Endothelial cell of umbilical vein (primary cell): Measurements from ENCODE around the gene GNAZ. TPM values are rescaled to one million over a fixed set of nuclear protein-coding genes. Genes with fewer than 3 reads are reported as not detected.

Source experiments
- BruUV-seq: library from RNA; stranded (reverse); fragments of 400-500 nt; replicated peaks from 2 replicates; lab custom pipeline; 2021; lab: Mats Ljungman, UMichigan
- CTCF ChIA-PET: fragments of 300-600, 350-600 bp; sonication (Branson Sonifier 250); formaldehyde crosslinking; loops from one replicate; lab custom pipeline; 2021; ENCODE audit warnings: antibody characterized with exemption, inconsistent platforms; lab: Charles Lee
- POLR2A ChIA-PET: fragments of 300-600, 350-600 bp; sonication (Branson Sonifier 250); formaldehyde crosslinking; loops from one replicate; lab custom pipeline; 2021; ENCODE audit warnings: antibody characterized with exemption, inconsistent platforms; lab: Charles Lee
- DNase-seq: peaks from one replicate; pipeline ENCODE4 v3.0.0-alpha.2; 2011; ENCODE audit warnings: low read depth, low spot score
- FAIRE-seq: peaks from 2 replicates; lab custom pipeline; 2011; peaks lifted over from hg19 to GRCh38; lab: Jason Lieb, UNC
- H2AFZ ChIP-seq: 2 replicates; pipeline ENCODE4 v1.6.0; 2012; ENCODE audit warnings: low read depth, low read length, control low read depth, inconsistent platforms
- H3K27ac ChIP-seq: 2 replicates; pipeline ENCODE4 v1.5.1; 2011; ENCODE audit warnings: low read depth, mild to moderate bottlenecking, control low read depth, low read length, moderate library complexity; ENCODE audit not compliant: insufficient read depth
- H3K27me3 ChIP-seq, 2 experiments: 2 replicates each; pipeline versions ENCODE4 v1.6.0 to v1.6.1; 2011; ENCODE audit warnings: low read length in 2 of 2, mixed read lengths in 1 of 2; ENCODE audit not compliant: control insufficient read depth in 2 of 2, insufficient read depth in 2 of 2
- H3K36me3 ChIP-seq, 2 experiments: 2 replicates in 1 of 2; 3 replicates in 1 of 2; pipeline ENCODE4 v1.5.1; 2011; ENCODE audit warnings: low read length in 2 of 2, mild to moderate bottlenecking in 1 of 2, moderate library complexity in 1 of 2; ENCODE audit not compliant: control insufficient read depth in 2 of 2, insufficient read depth in 2 of 2; ENCODE audit errors: extremely low read depth in 1 of 2
- H3K4me1 ChIP-seq: 3 replicates; pipeline ENCODE4 v1.5.1; 2011; ENCODE audit warnings: mild to moderate bottlenecking, low read length; ENCODE audit not compliant: control insufficient read depth, insufficient read depth; ENCODE audit errors: extremely low read depth
- H3K4me2 ChIP-seq: 2 replicates; pipeline ENCODE4 v1.6.1; 2011; ENCODE audit warnings: low read length, control low read depth, mixed read lengths; ENCODE audit not compliant: insufficient read depth
- H3K4me3 ChIP-seq, 3 experiments: fragments of 200-600 bp in 1 of 3; sonication (generic), shearing (Covaris generic) in 1 of 3; replicated peaks in 1 of 3; 2 replicates each; pipeline ENCODE4 v1.5.1; 2011 to 2016; ENCODE audit warnings: control low read depth in 3 of 3, low read length in 3 of 3, mild to moderate bottlenecking in 2 of 3, inconsistent platforms in 1 of 3, low read depth in 1 of 3, moderate library complexity in 1 of 3; ENCODE audit not compliant: insufficient read depth in 1 of 3
- H3K79me2 ChIP-seq: 2 replicates; pipeline ENCODE4 v1.6.0; 2012; ENCODE audit warnings: low read length, inconsistent platforms; ENCODE audit not compliant: control insufficient read depth, insufficient read depth
- H3K9ac ChIP-seq: replicated peaks from 2 replicates; pipeline ENCODE3; 2011; ENCODE audit warnings: low read length, control low read depth; ENCODE audit not compliant: insufficient read depth; ENCODE audit errors: extremely low read depth
- H3K9me1 ChIP-seq: replicated peaks from 3 replicates; pipeline ENCODE4 v1.6.0; 2011; ENCODE audit warnings: mild to moderate bottlenecking, low read length; ENCODE audit not compliant: control insufficient read depth, insufficient read depth; ENCODE audit errors: extremely low read depth
- H3K9me3 ChIP-seq: replicated peaks from 2 replicates; pipeline ENCODE4 v1.5.1; 2012; ENCODE audit warnings: low read length, inconsistent platforms; ENCODE audit not compliant: control insufficient read depth, insufficient read depth
- H4K20me1 ChIP-seq: replicated peaks from 2 replicates; pipeline ENCODE3; 2011; ENCODE audit warnings: mild to moderate bottlenecking, low read length; ENCODE audit not compliant: control insufficient read depth, insufficient read depth; ENCODE audit errors: extremely low read depth
- EZH2 ChIP-seq: IDR thresholded peaks from 2 replicates; pipeline ENCODE4 v1.6.1; 2012; ENCODE audit warnings: borderline replicate concordance, low read depth, mild to moderate bottlenecking, moderate library complexity, low read length, inconsistent platforms; ENCODE audit not compliant: severe bottlenecking
- FOS ChIP-seq: IDR thresholded peaks from 2 replicates; pipeline ENCODE4 v1.6.1; 2011; ENCODE audit warnings: mild to moderate bottlenecking, low read length, moderate library complexity, borderline replicate concordance; ENCODE audit not compliant: insufficient read depth
- GATA2 ChIP-seq: IDR thresholded peaks from 2 replicates; pipeline ENCODE4 v1.7.0; 2011; ENCODE audit warnings: low read depth, mild to moderate bottlenecking, moderate library complexity, mixed read lengths, low read length; ENCODE audit not compliant: insufficient read length, insufficient read depth
- JUN ChIP-seq: IDR thresholded peaks from 2 replicates; pipeline ENCODE4 v1.6.1; 2011; ENCODE audit warnings: borderline replicate concordance, low read depth; ENCODE audit not compliant: insufficient read length, insufficient read depth
- MYC ChIP-seq: IDR thresholded peaks from one replicate; pipeline ENCODE4 v1.6.1; 2011; ENCODE audit warnings: mild to moderate bottlenecking, low read depth, low read length
- POLR2A ChIP-seq: IDR thresholded peaks from 2 replicates; pipeline ENCODE4 v1.6.1; 2012; ENCODE audit warnings: low read depth, mild to moderate bottlenecking, control low read depth, low read length
- POLR2AphosphoS5 ChIP-seq: IDR thresholded peaks from 2 replicates; pipeline ENCODE4 v1.6.1; 2012; ENCODE audit warnings: low read depth, mild to moderate bottlenecking, control low read depth, low read length, moderate library complexity; ENCODE audit not compliant: insufficient read depth
- dilution Hi-C: fragments of 300-500 bp; cut with MboI; formaldehyde crosslinking; loops from one replicate; pipeline ENCODE4 v1.15.0; 2019; ENCODE audit warnings: low sequenced_read_pairs; ENCODE audit not compliant: extremely low pct_ligation_motif_present
- intact Hi-C: fragments of 100-400 bp; cut with micrococcal nuclease; formaldehyde crosslinking; loops from one replicate; pipeline ENCODE4 v1.10.0; 2022
- polyA plus RNA-seq, 4 experiments: library from polyadenylated mRNA; depleted of rRNA in 3 of 4; stranded (reverse) in 3 of 4; unstranded in 1 of 4; fragments of >200 nt; gene quantifications; 2 replicates each; pipeline versions ENCODE4 v1.2.1 to v1.2.3, GENCODE V29; 2011 to 2012; ENCODE audit warnings: missing spikeins in 1 of 4
- total RNA-seq: library from RNA; stranded (reverse); gene quantifications from 2 replicates; pipeline ENCODE4 v1.2.3, GENCODE V29; 2021
- TF ChIP-seq, protein P1 (sequence below), 2 donors: IDR thresholded peaks; 1 replicate in 1 of 2; 2 replicates in 1 of 2; pipeline ENCODE4 v1.5.1; 2011; ENCODE audit warnings: low read length in 2 of 2, mild to moderate bottlenecking in 2 of 2, moderate library complexity in 2 of 2, control low read depth in 1 of 2, inconsistent platforms in 1 of 2, low read depth in 1 of 2; ENCODE audit not compliant: insufficient read depth in 1 of 2; ENCODE audit errors: extremely low read depth in 1 of 2
- TF ChIP-seq, protein P2 (sequence below): IDR thresholded peaks from 2 replicates; pipeline ENCODE4 v1.6.1; 2011; ENCODE audit not compliant: insufficient read depth, insufficient read length

GNAZ gene
- total and polyA plus RNA-seq, 2 donors (not counting 3 experiments of a cell fraction or from before 2014, with no cell fraction given) = 0.44 to 0.86 TPM

DNA sequence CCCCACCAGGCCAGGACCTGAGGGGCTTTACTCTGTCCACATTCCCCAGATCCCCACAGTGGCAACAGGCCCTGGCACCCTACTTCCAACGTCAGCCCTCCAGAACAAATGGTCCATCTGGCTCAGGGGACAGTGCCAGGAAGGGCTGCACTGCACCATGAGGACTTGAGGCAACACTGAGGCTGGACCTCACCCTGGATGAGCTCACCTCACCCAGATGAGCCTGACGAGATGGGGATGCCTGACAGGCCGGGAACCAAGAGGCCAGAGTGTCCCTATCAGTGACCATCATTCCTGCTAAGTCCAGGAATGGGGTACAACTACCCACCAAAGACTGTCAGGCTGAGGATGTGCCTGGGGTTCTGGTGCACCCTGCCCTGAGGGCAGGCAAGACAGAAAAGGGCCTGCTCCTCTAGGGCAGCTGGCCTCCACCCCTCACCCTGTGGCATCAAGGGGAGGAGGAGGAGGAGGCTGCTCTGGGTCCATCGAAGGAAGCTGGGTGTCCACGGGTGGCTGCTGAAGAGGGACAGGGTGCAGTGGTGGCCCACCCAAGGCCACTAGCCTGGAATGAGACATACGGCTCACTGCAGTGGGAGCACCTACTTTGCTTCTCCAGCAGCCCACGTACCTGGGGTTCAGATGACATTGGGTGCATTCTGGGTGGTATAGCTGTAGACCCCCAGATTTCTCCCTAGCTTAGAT lies 56.9 kb downstream of the GNAZ start:
- intact Hi-C loops = no loop called here
- H3K4me3 ChIP-seq = no peak overlapping the region
- H3K9me3 ChIP-seq = no peaks in the 10 kb centered on the region
- ChIA-PET CTCF (interaction anchor here (1.0 to 15.6 kb wide), 6 partner anchors 10 to 373 kb away, joined by 3 to 401 read pairs (median 4); no protein-coding TSS in a partner anchor), POLR2A (no interaction called here)
- peaks cover 0 to 4% of the 10 kb centered on the region in 2 experiments for H3K27me3 ChIP-seq
- no peak overlapping the region for H3K9ac ChIP-seq
- no peaks in the 10 kb centered on the region for H3K9me1 ChIP-seq
- H3K79me2 ChIP-seq = no peaks in the 10 kb centered on the region
- FAIRE-seq (no peak), DNase-seq (no peak)
- H3K4me1 ChIP-seq = no peaks in the 10 kb centered on the region
- H3K36me3 ChIP-seq = no peaks in the 10 kb centered on the region
- no peaks in the 10 kb centered on the region for H4K20me1 ChIP-seq
- no peak for TF ChIP-seq JUN
- BruUV-seq = no TSS peak
- dilution Hi-C loops = no loop called here
- no peak overlapping the region for H2AFZ ChIP-seq
- no peak overlapping the region for H3K4me2 ChIP-seq
- no peak overlapping the region for H3K27ac ChIP-seq

DNA sequence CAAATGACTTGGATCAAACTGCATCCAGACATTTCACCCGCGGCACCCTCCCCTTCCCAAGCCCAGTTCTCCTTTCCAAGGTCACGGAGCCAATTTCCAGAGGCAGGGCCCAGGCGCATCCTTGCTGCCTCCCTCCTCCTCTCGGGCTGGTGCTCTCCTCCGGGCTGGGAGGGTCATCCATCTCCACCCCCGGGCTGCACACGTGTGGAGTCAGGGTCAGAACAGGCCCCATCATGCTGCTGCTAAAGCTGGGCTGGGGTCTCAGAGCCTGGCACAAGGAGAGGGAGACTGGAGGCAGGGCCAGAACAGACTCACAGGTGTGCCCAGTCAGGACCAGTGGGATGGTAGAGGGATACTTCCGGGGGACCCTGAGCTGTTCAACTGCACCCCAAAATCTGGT lies 57.5 kb downstream of the GNAZ start:
- POLR2A ChIA-PET = no interaction called here
- dilution Hi-C loops (no loop called here), intact Hi-C loops (loop anchor here (1.0 kb wide), 2 partner anchors 168 to 279 kb away; no protein-coding TSS in a partner anchor)
- Histone ChIP-seq H2AFZ (no peak overlapping the region), H3K27ac (no peak overlapping the region), H3K4me3 (no peak overlapping the region), H3K9ac (no peak overlapping the region), H4K20me1 (no peaks in the 10 kb centered on the region), H3K4me2 (no peak overlapping the region), H3K36me3 (no peaks in the 10 kb centered on the region), H3K4me1 (no peaks in the 10 kb centered on the region), H3K9me1 (no peaks in the 10 kb centered on the region), H3K27me3 (peaks cover 2 to 4% of the 10 kb centered on the region in 2 experiments), H3K79me2 (no peaks in the 10 kb centered on the region), H3K9me3 (no peaks in the 10 kb centered on the region)
- CTCF ChIA-PET = interaction anchor here (0.6 to 15.6 kb wide), 20 partner anchors 8 to 374 kb away, joined by 3 to 401 read pairs (median 4); partner anchors contain the start of genes GNAZ and RSPH14
- FAIRE-seq = no peak
- no TSS peak for BruUV-seq
- DNase-seq = no peak
- TF ChIP-seq, protein P1, sequence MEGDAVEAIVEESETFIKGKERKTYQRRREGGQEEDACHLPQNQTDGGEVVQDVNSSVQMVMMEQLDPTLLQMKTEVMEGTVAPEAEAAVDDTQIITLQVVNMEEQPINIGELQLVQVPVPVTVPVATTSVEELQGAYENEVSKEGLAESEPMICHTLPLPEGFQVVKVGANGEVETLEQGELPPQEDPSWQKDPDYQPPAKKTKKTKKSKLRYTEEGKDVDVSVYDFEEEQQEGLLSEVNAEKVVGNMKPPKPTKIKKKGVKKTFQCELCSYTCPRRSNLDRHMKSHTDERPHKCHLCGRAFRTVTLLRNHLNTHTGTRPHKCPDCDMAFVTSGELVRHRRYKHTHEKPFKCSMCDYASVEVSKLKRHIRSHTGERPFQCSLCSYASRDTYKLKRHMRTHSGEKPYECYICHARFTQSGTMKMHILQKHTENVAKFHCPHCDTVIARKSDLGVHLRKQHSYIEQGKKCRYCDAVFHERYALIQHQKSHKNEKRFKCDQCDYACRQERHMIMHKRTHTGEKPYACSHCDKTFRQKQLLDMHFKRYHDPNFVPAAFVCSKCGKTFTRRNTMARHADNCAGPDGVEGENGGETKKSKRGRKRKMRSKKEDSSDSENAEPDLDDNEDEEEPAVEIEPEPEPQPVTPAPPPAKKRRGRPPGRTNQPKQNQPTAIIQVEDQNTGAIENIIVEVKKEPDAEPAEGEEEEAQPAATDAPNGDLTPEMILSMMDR (IDR thresholded peaks at IDR 0.05; ENCODE audit: extremely low read depth in 1 of 2, insufficient read depth in 1 of 2, low read depth in 1 of 2, low read length in 2 of 2) = no peak
- TF ChIP-seq FOS (no peak), GATA2 (no peak), POLR2A (no peak), EZH2 (no peak), MYC (no peak), POLR2AphosphoS5 (no peak), JUN (no peak)
- TF ChIP-seq, protein P2, sequence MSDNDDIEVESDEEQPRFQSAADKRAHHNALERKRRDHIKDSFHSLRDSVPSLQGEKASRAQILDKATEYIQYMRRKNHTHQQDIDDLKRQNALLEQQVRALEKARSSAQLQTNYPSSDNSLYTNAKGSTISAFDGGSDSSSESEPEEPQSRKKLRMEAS = no peak
